GM19035 (cell line): ENCODE data around the gene MICAL1.

ENCODE experiments used
- ATAC-seq: cut with Tn5 transposase; IDR thresholded peaks from one replicate; pipeline ENCODE4 v1.9.1; 2021; ENCODE audit not compliant: unreplicated experiment

The MICAL1 gene

DNA sequence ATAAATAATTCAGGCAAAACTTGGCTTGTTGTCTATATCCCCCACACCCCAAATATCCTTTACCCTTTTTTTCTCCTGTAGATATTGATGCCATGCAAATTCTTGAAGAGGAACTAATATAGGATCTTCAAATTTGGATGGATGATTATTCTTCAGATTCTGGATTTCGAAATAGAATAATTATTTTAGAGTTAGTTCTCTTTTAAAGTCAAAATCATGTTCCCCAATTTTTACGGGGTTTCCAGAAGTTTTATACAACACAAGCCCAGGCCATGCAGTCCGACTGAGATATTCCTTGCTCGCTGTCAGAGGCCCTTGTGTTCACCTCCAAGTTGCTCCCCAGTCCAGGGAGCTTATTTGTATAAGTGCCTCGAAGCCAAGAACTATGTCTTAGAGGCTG, 19.5 kb downstream of the MICAL1 start:
- ATAC-seq, result no peak

DNA sequence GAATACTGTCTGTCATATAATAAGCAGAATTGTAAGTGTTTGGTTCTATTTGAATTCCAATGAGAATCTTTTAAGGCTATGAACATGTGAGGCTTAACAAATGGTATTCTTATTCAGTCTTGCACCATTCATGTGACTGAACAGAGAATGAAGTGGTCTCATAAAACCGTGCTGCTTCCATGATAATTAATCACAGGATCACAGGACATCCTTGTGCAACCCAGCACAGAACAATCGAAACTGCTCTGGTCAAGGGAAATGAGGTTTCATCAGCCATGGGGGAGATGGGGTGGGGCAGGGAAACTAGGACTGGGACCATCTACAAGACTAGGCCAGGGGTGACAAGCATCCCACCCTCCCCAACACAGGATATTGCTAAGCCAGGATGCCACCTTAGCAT, 21.1 kb downstream of the MICAL1 start:
- no peak for ATAC-seq

DNA sequence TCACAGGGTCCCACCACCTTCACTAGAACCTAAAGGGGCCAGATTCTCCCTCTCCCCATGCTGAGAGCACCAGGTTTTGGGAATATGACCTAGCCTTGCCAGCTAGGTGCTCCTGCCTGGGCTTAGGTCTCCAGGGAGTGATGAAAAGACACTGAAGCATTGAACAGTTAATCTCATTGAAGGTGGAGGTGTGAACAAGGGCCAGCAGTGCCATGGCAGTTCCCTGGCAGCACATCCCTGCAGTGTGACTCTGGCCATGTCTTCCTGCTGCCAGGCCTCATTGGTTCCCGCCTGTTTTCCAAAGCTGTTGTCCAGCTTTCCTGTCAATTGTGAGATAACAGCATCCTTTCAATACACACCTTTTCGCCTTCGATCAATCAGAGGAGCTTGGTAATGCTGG, 26.1 kb downstream of the MICAL1 start:
- no peak for ATAC-seq

DNA sequence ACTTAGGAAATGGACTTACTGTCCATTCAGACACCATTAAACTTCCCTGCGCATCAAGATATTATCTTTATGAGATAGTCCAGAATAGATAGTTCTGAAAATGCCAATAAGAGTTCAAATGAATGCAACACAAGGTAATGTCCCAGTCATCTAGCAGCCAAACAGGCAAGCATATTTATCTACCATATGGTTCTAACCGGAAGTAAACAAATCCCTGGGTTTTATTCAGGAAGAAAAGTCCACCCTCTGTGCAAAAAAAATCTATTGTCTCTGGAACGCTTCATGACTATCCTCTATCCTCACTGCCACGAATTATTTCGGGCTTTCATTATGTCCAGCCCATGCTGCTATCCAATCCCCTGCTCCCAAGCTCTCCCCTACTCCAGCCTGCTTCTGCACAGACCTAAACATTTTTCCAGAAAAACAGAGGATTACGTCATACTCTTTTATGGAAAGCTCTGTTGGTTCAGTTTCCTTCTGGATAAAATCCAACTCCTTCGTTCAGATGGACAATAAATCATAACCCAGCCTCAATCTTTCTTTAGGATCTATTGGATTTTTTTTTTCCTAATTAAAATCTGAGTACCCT, 26.6 kb downstream of the MICAL1 start:
- no peak for ATAC-seq

DNA sequence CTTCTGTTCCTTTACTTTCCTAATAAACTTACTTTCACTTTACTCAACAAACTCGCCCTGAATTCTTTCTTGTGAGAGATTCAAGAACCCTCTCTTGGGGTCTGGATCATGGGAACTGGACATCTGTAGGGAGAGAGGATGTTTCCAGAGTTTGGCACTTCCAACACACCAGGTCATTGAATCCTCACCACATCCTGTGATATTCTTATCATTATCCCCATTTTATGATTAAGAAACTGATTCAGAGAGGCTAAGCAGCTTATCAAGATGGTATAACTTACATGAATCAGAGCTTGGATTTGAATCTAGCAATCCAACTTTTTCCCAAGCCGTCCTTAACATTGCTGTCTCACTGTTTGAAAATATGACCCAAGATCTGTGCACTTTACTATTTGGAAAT, 30.6 kb downstream of the MICAL1 start:
- ATAC-seq, result no peak

DNA sequence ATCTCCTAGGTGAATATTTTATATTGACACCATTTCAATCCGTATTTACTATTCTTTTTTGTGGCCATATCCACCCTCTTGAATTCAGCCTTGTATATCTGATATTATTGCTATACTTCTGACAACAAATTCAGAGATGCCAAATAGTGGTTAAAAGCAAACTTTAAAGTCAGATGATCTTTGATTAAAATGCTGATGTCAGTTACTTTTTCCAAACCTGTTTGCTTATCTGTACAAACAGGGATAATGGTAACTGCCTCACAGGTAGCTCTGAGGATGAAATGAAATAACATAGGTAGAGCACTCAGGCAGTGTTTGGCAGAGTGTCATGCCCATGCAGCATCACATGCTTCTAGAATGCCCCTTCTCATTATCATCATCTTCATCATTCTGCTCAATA, 34.4 kb downstream of the MICAL1 start:
- ATAC-seq, result no peak

DNA sequence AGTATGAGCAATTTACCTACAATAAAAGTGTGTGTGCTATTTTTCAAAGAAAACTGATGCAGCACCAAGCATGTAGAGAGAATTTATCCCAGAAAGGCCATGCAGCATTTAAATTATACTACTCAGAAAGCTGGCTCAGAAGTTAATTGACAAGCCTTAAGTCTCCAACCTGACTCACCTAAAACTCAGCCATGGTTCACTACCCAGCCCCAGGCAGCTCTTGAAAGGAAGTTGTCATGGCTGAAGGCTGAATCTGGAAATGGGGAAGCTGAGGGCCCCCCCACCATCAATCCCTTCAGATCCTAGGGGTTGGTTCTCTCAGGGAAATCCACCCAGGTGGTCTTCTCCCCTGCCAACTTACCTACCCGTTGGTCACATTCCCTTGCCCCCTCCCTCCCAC, 34.8 kb downstream of the MICAL1 start:
- ATAC-seq, result no peak

DNA sequence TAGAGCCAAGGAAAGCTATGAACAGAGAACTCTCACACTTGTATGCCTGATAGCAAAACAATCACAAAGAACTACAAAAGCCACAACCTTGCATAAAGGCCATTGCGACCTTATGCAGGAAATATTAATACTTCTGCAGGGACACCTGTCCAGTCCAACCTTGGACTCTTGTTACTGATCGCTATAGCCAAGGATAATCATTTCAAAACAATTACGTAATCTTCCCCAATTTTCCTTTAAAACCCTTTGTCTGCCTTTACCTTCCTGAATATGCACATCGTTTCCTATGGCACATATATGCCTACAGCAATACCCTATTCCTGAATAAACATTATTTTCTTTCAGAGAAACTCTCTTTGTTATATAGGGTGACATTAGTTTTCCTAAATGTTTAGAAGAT, 37.9 kb downstream of the MICAL1 start:
- no peak for ATAC-seq

DNA sequence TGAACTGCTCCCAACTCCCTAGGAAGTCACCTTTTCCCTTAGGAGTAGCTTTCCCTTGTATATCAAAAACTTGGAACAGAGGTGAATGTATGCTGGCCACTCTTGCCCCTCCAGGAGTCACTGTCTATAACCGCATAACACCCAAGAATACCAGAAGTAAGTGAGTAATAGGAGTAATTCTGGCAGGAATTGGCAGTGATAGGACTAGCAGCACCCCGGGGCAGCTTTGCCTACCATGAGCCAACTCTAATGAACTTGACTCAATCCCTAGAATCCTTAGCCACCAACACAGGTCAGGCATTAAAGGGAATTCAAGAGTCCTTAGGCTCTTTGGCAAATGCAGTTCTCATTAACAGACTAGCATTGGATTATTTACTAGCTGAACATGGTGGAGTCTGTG, 44.5 kb downstream of the MICAL1 start:
- ATAC-seq, result no peak

DNA sequence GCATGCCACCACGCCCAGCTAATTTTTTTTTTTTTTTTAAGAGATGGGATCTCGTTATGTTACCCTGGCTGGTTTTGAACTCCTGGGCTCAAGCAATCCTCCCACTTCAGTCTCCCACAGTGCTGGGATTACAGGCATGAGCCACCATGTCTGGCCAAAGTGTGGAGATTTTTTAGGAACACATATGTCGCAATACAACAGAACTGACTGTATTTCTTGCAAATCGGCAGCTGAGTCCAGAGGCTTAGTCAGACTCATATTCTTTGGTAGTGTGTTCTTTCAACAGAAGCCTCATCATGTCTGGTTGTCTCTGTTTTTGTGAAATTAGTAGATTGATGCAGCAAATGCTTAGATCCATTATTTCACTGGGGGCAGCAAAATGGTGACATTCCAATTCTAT, 49.4 kb downstream of the MICAL1 start:
- no peak for ATAC-seq

DNA sequence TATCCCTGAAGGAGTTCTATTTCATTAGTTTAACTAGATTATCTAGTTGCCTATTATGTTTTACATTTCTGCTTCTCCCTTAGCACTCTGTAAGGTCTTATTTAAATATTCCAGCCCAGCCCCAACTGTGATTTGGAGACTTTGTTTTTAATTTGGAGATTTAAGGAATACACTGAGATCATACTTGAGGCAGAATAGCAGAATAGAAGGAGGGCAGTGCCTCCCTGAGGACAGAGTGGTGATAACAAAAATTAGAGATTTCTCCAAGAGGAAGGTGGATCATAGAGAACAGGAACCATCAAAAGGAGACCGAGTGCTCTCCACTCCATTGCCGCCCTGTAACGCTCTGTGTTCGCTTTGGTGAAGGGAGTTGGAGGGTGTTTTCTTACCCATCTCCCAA, 58.6 kb downstream of the MICAL1 start:
- no peak for ATAC-seq

DNA sequence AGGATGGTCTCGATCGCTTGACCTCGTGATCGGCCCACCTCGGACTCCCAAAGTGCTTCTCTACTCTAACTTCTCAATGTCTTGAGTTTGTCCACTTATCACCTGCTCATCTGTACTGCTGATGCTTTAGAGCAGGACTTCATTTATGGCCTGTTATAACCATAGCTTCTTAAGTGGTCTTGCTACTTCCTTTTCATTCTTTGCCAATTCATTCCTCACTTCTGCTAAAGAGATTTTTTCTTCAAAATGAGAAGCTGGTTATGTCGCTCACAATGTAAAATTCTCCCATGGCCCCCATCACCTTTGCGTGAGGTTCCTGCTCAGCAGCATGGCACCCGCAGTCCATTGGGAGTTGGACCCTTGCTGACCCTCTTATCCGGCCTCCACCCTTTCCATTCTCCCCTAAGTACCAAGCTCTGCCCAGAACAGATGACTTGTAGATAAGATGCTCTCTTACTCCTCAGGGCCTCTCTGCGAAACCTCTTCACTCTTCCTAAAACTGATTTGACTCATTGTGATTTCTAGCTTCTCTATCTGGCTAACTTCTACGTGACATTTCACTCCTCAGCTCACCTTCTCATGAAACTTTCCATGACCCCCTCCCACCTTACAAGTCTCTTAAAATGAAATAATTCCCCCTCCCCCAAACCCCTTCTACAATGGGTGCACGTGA, 59.4 kb downstream of the MICAL1 start:
- ATAC-seq, result no peak
